SK-N-SH treated with all-trans-retinoic acid at 6 μM for 48 hours (cell line): ENCODE data around the gene TGFB3.

Experiments used
- ATAC-seq: fragments of 200-7000 bp; cut with Tn5 transposase; 3 replicates; pipeline ENCODE4 v1.9.1; 2020; ENCODE audit warnings: mild to moderate bottlenecking, moderate library complexity
- ARNTL ChIP-seq: fragments of 450-650 bp; formaldehyde crosslinking; IDR thresholded peaks from 2 replicates; pipeline ENCODE4 v1.5.0; 2020; ENCODE audit warnings: low read depth, mild to moderate bottlenecking, moderate library complexity, borderline replicate concordance
- BACH2 ChIP-seq: fragments of 250-450 bp; sonication (Bioruptor Pico); IDR thresholded peaks from 2 replicates; pipeline ENCODE4 v1.9.0; 2021; ENCODE audit warnings: mild to moderate bottlenecking, borderline replicate concordance
- CREB5 ChIP-seq: fragments of 250-450 bp; sonication (Bioruptor Pico); IDR thresholded peaks from 2 replicates; pipeline ENCODE4 v1.5.1; 2020; ENCODE audit warnings: low read depth, mild to moderate bottlenecking, moderate library complexity
- CSRNP3 ChIP-seq: fragments of 250-450 bp; sonication (Bioruptor Pico); IDR thresholded peaks from 2 replicates; pipeline ENCODE4 v1.5.1; 2021; ENCODE audit warnings: mild to moderate bottlenecking, moderate library complexity
- GLIS3 ChIP-seq: fragments of 250-450 bp; sonication (Bioruptor Pico); IDR thresholded peaks from 2 replicates; pipeline ENCODE4 v1.5.0; 2020; ENCODE audit warnings: mild to moderate bottlenecking, moderate library complexity
- ISL1 ChIP-seq: fragments of 250-450 bp; sonication (Bioruptor Pico); IDR thresholded peaks from 2 replicates; pipeline ENCODE4 v2.1.2; 2022; ENCODE audit warnings: mild to moderate bottlenecking, moderate library complexity
- OSR1 ChIP-seq: fragments of 250-450 bp; sonication (Bioruptor Pico); IDR thresholded peaks from 2 replicates; pipeline ENCODE4 v1.8.0; 2022; ENCODE audit warnings: moderate library complexity, mild to moderate bottlenecking, inconsistent platforms
- PATZ1 ChIP-seq: fragments of 250-450 bp; sonication (Bioruptor Pico); IDR thresholded peaks from 2 replicates; pipeline ENCODE4 v1.8.0; 2020; ENCODE audit warnings: mild to moderate bottlenecking, moderate library complexity, borderline replicate concordance
- POU6F1 ChIP-seq: fragments of 250-450 bp; sonication (Bioruptor Pico); IDR thresholded peaks from 2 replicates; pipeline ENCODE4 v1.8.0; 2021; ENCODE audit warnings: low read depth, mild to moderate bottlenecking, moderate library complexity, borderline replicate concordance
- PPARA ChIP-seq: fragments of 250-450 bp; sonication (Bioruptor Pico); IDR thresholded peaks from 2 replicates; pipeline ENCODE4 v1.5.0; 2020; ENCODE audit warnings: mild to moderate bottlenecking, borderline replicate concordance
- TCF4 ChIP-seq: fragments of 250-450 bp; sonication (Bioruptor Pico); IDR thresholded peaks from 2 replicates; pipeline ENCODE4 v1.8.0; 2021; ENCODE audit warnings: mild to moderate bottlenecking, moderate library complexity, borderline replicate concordance
- TSHZ2 ChIP-seq: fragments of 250-450 bp; sonication (Bioruptor Pico); IDR thresholded peaks from 2 replicates; pipeline ENCODE4 v1.5.0; 2020; ENCODE audit warnings: mild to moderate bottlenecking, moderate library complexity
- ZC3H10 ChIP-seq: fragments of 250-450 bp; sonication (Bioruptor Pico); IDR thresholded peaks from 2 replicates; pipeline ENCODE4 v1.5.1; 2021; ENCODE audit warnings: mild to moderate bottlenecking, moderate library complexity
- ZFP3 ChIP-seq: fragments of 250-450 bp; sonication (Bioruptor Pico); IDR thresholded peaks from 2 replicates; pipeline ENCODE4 v1.5.0; 2020; ENCODE audit warnings: mild to moderate bottlenecking, moderate library complexity
- ZNF565 ChIP-seq: fragments of 450-650 bp; formaldehyde crosslinking; conservative IDR thresholded peaks from 2 replicates; pipeline ENCODE4 v1.5.0; 2020; ENCODE audit warnings: low read depth, mild to moderate bottlenecking, moderate library complexity
- ZNF70 ChIP-seq: fragments of 450-650 bp; formaldehyde crosslinking; IDR thresholded peaks from 2 replicates; pipeline ENCODE4 v1.5.0; 2020; ENCODE audit warnings: mild to moderate bottlenecking, moderate library complexity
- ZNF8 ChIP-seq: fragments of 450-650 bp; formaldehyde crosslinking; IDR thresholded peaks from 2 replicates; pipeline ENCODE4 v1.5.0; 2020; ENCODE audit warnings: mild to moderate bottlenecking, moderate library complexity

TGFB3 gene

GRCh38 chr14:76007852-76008251, 26.1 kb upstream of the TGFB3 start:
- no peak for ATAC-seq
- no peak for TF ChIP-seq GLIS3 (CRISPR knock-in tag)
- TF ChIP-seq POU6F1 = no peak
- TF ChIP-seq PPARA = no peak
- no peak for TF ChIP-seq ARNTL
- TF ChIP-seq CSRNP3 = no peak
- TF ChIP-seq OSR1 = no peak
- TF ChIP-seq BACH2 (CRISPR knock-in tag) = no peak
- no peak for TF ChIP-seq PATZ1
- no peak for TF ChIP-seq ZNF565 (CRISPR knock-in tag)
- TF ChIP-seq ZFP3 (CRISPR knock-in tag) = no peak
- TF ChIP-seq CREB5 (CRISPR knock-in tag) = no peak

- TF ChIP-seq POU6F1 (no peak), OSR1 (no peak)
- TF ChIP-seq, all 23 proteins: peak for 0
- ATAC-seq = no peak
Observed at GRCh38 chr14:76007379-76007778, 25.6 kb upstream of the TGFB3 start.

- TF ChIP-seq POU6F1 (no peak), TCF4 (no peak), CSRNP3 (no peak), TSHZ2 (CRISPR knock-in tag) (no peak), GLIS3 (CRISPR knock-in tag) (no peak), ZNF565 (CRISPR knock-in tag) (no peak), ISL1 (CRISPR knock-in tag) (no peak), ZNF8 (CRISPR knock-in tag) (no peak), OSR1 (no peak), ZC3H10 (CRISPR knock-in tag) (no peak), PATZ1 (no peak), CREB5 (CRISPR knock-in tag) (no peak), ZNF70 (CRISPR knock-in tag) (no peak)
- no peak for ATAC-seq
Observed at GRCh38 chr14:76006253-76006652, 24.5 kb upstream of the TGFB3 start.
